ENCODE measurements around the gene PUM2.

DNA sequence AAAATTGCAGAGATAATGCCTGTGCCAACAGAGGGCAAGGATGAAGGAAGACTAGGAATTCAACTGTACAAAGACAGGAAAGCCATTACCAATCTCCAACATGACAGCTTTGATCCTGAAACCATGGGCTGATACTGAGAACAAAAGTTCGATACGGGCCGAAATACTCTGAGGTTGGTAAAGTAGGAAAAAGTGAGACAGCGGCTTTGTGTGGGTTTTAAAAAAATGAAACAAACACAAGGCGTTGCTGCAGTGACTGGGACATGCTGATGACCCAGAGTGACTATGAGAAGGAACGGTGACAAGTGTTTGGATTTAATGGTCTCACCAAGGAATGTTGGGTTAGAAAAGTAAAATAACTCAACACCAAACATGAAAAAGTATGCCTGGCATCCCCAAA, 101.5 kb downstream of the PUM2 start:
- TF ChIP-seq, protein P1, sequence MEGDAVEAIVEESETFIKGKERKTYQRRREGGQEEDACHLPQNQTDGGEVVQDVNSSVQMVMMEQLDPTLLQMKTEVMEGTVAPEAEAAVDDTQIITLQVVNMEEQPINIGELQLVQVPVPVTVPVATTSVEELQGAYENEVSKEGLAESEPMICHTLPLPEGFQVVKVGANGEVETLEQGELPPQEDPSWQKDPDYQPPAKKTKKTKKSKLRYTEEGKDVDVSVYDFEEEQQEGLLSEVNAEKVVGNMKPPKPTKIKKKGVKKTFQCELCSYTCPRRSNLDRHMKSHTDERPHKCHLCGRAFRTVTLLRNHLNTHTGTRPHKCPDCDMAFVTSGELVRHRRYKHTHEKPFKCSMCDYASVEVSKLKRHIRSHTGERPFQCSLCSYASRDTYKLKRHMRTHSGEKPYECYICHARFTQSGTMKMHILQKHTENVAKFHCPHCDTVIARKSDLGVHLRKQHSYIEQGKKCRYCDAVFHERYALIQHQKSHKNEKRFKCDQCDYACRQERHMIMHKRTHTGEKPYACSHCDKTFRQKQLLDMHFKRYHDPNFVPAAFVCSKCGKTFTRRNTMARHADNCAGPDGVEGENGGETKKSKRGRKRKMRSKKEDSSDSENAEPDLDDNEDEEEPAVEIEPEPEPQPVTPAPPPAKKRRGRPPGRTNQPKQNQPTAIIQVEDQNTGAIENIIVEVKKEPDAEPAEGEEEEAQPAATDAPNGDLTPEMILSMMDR (IDR thresholded peaks at IDR 0.05; ENCODE audit: control extremely low read depth in 1 of 3, insufficient read depth in 1 of 3, low read depth in 1 of 3, low read length in 3 of 3): no peak
- TF ChIP-seq EP300 (IDR thresholded peaks at IDR 0.05; ENCODE audit: borderline replicate concordance in 1 of 2, low read depth in 2 of 2, low read length in 2 of 2): no peak
- no peak for TF ChIP-seq RFX5 (IDR thresholded peaks at IDR 0.05; ENCODE audit: borderline replicate concordance, low read depth, low read length)
- no peak for TF ChIP-seq TAF1 (IDR thresholded peaks at IDR 0.05; ENCODE audit: low read depth, low read length)

Measured in H1 (cell line).